HG02938 (cell line): ENCODE data around the gene ALCAM.
A peak's percentile ranks its signal among the peaks of the same experiment; 100 is the strongest.

ENCODE experiments used
- ATAC-seq: cut with Tn5 transposase; IDR thresholded peaks from one replicate; pipeline ENCODE4 v1.9.1; 2021; ENCODE audit warnings: mild to moderate bottlenecking, moderate library complexity; ENCODE audit not compliant: unreplicated experiment

Gene ALCAM

GRCh38 chr3:105470851-105471250 lies 104.1 kb downstream of the ALCAM start:
- no peak for ATAC-seq

GRCh38 chr3:105473521-105474223 lies 107.0 kb downstream of the ALCAM start:
- ATAC-seq = peak; percentile 84

DNA sequence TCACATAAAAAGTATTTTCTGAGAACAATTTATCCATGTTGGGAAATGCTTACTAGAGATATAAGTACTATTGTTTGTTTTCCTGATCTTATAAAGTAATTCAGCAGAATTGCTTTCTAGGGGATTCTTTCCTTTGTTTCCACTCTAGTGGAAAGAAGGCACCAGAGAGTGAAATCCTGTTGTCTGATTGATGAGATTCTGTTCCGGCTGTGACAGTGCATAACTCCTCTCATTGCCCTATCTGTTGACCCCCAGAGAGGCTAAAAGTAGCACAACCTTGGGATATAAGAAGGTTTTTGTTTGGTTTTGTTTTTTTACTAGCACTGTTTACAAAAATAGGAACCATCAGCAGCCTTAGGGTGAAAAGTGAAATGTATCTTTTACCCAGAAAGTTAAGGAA lies 114.1 kb downstream of the ALCAM start:
- ATAC-seq = no peak

DNA sequence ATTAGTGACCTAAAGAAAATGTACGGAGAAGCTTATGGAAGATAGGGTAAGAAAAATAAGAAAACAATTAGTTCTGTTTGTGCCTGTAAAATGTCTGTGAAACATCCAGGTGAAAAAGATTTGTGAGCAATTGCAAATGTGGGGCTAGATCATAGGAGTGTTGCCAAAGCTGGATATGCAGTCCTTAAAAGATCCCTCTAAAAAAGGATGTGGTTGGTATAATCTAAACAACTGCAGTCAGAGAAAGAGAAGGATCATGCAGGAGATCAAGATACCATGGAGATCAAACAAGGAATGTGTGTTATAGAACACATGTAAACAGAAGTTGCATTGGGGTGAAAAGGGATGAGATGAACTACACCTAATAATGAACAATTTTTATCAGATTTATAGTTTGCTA lies 116.8 kb downstream of the ALCAM start:
- ATAC-seq = no peak

- ATAC-seq = no peak
Observed at GRCh38 chr3:105490045-105490444, 123.3 kb downstream of the ALCAM start.

GRCh38 chr3:105493305-105493892 lies 126.7 kb downstream of the ALCAM start:
- no peak for ATAC-seq

DNA sequence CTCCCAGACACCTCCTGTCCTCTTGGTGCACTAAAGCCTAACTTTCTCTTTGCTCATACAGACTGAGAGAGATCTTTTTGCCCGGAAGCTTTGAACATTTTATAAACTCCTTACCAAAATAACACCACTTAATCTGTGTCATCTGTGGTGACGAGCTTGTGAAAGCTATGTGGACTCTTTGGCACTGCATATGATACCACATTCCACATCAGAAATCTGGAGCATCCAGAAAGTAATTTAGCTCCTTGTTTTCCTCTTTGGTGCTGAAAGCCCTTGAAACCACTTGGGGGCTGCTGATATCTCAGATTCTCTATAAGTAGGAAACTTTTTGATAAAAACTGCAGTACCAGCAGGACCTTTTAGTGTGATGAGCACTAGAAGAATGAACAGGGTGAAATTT lies 128.3 kb downstream of the ALCAM start:
- no peak for ATAC-seq

DNA sequence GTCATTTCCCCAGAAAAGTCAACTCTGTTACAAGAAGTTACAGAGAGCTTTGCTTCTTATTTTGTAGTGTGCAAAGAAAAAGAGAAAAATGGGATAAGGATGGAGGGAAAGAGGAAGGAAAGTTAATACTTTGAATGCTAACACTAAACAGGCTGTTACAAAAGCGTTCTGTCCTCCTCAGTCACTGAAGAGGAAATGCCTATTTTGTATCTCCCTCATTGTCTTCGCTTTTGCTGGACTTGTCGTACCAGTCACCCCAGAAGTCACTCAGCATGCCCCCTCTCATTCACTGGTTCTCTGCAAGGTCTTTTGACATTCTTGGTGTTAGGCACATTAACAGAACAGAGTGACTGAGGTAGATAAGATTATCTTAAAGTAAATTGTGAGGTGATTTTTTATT lies 129.6 kb downstream of the ALCAM start:
- ATAC-seq = no peak

DNA sequence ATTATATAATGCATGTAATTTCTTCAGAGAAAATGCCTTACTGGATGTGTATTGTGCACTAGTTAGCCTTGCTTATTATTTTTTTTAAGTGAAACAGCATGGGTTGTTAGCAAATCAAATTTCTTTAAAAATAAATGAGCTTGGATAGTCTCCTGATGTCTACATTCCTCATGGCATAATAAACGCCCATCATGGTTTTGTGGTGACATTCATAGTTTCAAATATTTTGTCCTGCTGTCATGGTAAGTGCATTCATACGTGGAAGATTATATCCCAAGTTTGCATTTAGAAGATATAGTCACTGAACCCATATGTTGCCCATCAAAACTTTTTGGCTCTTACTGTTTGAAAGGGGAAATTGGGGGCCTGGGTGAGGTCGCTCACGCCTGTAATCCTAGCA lies 130.7 kb downstream of the ALCAM start:
- no peak for ATAC-seq

- no peak for ATAC-seq
Observed at GRCh38 chr3:105499961-105500360, 133.3 kb downstream of the ALCAM start.

- ATAC-seq = no peak
Observed at GRCh38 chr3:105502333-105502732, 135.6 kb downstream of the ALCAM start.

DNA sequence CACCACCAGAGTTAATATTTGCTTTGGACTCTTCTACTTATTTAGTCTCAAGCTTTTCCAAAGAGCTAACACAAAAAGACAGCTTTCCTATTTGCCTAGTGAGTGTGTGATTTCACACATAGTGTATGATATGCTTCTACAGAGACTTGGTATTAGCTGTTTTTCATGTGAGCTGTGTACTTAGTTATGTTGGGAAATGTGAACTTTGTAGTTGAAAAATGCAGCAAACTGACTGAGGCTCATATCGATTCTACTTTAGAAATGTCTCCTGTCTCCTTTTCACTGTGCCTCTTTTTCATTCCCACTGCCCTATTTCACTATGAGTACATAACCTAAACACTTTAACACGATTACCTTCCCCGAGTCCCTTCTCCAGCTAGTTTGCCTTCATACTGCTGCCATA lies 136.5 kb downstream of the ALCAM start:
- no peak for ATAC-seq

DNA sequence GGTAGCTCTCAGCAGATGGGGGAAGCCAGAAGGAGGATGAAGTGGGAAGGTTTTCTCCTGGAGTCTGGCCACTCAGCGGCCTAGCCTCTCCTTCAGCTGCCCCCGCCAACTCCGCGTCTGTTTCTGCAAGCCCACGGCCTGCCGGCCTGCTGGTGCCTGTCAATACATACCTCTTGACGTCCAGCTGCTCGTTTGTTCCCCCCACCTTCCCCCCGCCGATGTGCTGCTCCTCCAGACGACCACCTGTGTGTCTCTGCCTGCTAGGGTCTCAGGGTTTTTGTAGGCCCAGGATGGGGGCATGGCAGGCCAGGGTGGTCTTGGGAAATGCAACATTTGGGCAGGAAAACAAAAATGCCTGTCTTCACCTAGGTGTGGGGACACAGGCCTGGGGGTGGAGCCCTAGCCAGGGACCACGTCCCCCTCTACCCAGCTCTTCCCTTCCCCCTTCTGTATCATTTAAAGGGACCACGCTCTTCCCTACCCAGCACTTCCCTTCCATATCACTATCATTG lies 137.8 kb downstream of the ALCAM start:
- ATAC-seq = no peak

DNA sequence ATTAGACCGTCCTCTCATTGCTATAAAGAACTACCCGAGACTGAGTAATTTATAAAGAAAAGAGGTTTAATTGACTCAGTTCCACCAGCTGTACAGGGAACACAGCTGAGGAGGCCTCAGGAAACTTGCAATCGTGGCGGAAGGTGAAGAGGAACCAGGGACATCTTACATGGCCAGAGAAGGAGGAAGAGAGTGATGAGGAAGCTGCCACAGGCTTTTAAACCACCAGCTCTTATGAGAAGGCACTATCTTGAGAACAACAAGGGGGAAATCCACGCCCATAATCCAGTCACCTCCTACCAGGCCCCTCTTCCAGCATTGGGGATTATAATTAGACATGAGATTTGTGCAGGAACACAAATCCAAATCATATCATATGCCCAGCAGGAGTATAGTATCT lies 138.5 kb downstream of the ALCAM start:
- no peak for ATAC-seq

DNA sequence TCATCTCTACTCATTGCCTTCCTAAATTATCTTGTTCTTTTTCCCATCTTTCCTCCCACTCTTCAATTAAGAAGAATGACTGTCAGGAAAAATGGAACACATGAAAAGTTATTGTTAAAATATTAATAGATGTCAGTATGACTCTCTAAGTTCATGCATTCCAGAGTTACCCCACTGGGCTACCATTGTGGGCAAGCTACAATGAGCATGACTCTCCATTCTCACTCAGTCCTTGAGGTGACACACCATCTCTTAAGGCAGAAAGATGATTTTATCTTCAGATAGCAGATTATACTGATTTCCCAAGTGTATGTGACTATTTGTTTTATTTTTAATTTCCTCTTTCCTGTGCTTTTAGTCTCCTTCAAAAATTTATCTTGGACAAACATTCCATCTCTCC lies 144.3 kb downstream of the ALCAM start:
- no peak for ATAC-seq

DNA sequence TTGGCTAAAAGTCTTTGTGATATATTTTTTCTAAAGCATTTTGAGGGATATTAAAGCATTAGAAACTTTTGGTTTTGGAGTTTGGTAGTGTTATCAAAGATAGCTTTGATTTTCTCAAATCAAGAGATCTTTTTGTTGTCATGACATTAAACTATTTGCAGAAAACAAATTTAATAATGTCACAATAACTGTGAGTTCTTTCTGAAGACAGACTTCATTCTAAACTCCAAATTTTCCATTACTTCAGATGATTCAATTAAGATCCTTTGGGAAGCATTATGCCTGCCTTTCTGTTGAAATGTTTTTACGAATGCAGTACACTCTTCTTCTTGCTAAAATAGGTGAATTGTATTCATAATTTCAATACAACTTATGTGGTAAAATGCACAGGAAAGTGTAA lies 145.4 kb downstream of the ALCAM start:
- no peak for ATAC-seq

DNA sequence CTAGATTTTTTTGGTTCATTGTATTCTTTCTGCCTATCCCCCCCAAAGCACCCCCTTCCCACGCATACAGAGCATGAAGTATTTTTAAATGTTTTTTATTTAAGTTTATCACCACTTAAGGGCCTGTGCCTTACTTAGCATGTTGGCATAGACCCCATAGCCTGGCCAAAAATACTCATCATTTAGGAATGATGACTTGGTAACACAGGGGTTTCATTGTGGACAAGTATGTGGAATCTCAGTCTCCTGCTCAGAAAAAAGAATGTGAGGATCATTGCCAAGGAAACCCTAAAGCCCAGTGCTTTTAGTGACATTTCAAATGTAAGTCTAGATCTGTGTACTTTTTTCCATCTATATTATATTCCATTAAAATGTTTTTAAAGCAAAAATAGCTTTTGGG lies 146.3 kb downstream of the ALCAM start:
- no peak for ATAC-seq

GRCh38 chr3:105513886-105514285 lies 147.2 kb downstream of the ALCAM start:
- no peak for ATAC-seq

GRCh38 chr3:105515372-105515771 lies 148.7 kb downstream of the ALCAM start:
- ATAC-seq = no peak

DNA sequence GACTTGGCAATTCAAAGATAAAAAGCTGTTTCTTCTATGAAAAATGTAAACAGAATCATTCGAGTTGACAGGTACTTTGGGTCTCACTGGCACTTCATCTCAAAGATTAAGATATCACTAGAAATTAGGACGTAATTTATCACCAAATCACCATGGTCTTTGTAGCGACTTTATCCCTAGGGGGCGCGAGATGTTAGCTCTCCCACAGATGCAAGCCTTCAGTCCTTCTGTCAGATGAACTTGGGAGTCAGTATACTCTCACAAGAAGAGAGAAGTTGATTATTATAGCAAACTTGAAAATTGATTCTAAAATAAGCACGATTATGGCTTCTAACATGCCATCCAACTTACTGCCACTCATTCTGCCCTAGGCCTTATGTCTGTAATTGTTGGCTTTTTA lies 150.3 kb downstream of the ALCAM start:
- no peak for ATAC-seq

- ATAC-seq = no peak
Observed at GRCh38 chr3:105518203-105518602, 151.5 kb downstream of the ALCAM start.

DNA sequence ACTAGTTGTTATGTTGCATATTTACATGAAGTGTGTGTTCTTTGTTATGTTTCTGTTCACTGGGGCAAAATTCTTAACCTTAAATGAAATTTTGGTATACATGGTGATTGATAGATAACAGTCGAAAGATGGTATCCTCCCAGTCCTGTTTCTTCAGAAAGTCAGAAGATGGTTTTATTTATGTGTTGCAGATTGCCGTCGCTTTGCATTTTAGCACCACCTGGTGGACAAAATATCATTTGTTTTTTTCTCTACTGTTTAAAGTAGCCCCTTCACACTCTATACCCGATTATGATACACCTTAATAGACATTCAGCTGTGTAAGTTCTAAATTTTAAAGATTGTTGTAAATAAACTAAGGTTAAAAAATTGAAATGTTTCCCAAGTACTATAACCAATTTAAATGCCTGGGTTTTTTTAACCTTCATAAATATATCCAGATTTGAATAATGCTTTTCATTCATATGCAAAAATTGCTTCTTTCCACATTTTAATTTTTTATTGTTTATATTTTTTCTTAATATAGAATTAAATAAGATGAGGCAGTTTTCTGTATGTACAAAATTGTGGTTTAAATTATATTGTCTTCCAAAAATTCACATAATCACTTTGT lies 152.2 kb downstream of the ALCAM start:
- peak; percentile 88 for ATAC-seq
